ENCODE measurements around the gene TIMP2.

The TIMP2 gene

GRCh38 chr17:78817123-78817522 lies 108.1 kb downstream of the TIMP2 start:
- no peak overlapping the region for H3K27ac ChIP-seq
- TF ChIP-seq CTCF (conservative IDR thresholded peaks at IDR 0.05) (no peak), ZFX (IDR thresholded peaks at IDR 0.05) (no peak)

GRCh38 chr17:78815696-78816095 lies 109.5 kb downstream of the TIMP2 start:
- H3K27ac ChIP-seq, result no peak overlapping the region
- no peak for TF ChIP-seq ZFX (IDR thresholded peaks at IDR 0.05)
- no peak for TF ChIP-seq CTCF (conservative IDR thresholded peaks at IDR 0.05)

- no peak overlapping the region for H3K27ac ChIP-seq
These were observed 112.3 kb downstream of the TIMP2 start for GRCh38 chr17:78812855-78813254.

GRCh38 chr17:78808163-78808562 lies 117.0 kb downstream of the TIMP2 start:
- TF ChIP-seq CTCF (conservative IDR thresholded peaks at IDR 0.05) (no peak), ZFX (IDR thresholded peaks at IDR 0.05) (no peak)
- H3K27ac ChIP-seq, result no peak overlapping the region

More at GRCh38 chr17:78812855-78813254, 112.3 kb downstream of the TIMP2 start:
- TF ChIP-seq CTCF (conservative IDR thresholded peaks at IDR 0.05) (no peak), ZFX (IDR thresholded peaks at IDR 0.05) (no peak)

- TF ChIP-seq CTCF (conservative IDR thresholded peaks at IDR 0.05) (no peak), ZFX (IDR thresholded peaks at IDR 0.05) (no peak)
- H3K27ac ChIP-seq, result no peak overlapping the region
These were observed 118.7 kb downstream of the TIMP2 start for GRCh38 chr17:78806451-78806850.

- no peak overlapping the region for H3K27ac ChIP-seq
- no peak for TF ChIP-seq CTCF (conservative IDR thresholded peaks at IDR 0.05)
- no peak for TF ChIP-seq ZFX (IDR thresholded peaks at IDR 0.05)
These were observed 119.9 kb downstream of the TIMP2 start for GRCh38 chr17:78805301-78805700.

- no peak for TF ChIP-seq ZFX (IDR thresholded peaks at IDR 0.05)
- TF ChIP-seq CTCF (conservative IDR thresholded peaks at IDR 0.05), result no peak
- no peak overlapping the region for H3K27ac ChIP-seq
These were observed 120.4 kb downstream of the TIMP2 start for GRCh38 chr17:78804777-78805176.

Measured in C4-2B (cell line).